ENCODE results near the gene IFT81.

DNA sequence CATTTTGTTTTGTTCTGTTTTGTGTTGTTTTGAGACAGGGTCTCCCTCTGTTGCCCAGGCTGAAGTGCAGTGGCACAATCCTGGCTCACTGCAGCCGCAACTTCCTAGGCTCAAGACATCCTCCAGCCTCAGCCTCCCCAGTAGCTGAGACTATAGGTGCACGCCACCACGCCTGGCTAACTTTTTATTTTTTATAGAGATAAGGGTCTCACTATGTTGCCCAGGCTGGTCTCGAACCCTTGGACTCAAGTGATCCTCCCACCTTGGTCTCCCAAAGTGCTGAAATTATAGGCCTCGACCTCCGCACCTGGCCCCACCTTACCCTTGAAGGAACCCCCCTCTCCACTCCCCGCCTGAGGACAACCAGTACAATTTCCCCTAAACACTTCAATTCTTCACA, 7.5 kb upstream of the IFT81 start:
- TF ChIP-seq POLR2A (IDR thresholded peaks at IDR 0.05), result no peak
- TF ChIP-seq, protein P1, sequence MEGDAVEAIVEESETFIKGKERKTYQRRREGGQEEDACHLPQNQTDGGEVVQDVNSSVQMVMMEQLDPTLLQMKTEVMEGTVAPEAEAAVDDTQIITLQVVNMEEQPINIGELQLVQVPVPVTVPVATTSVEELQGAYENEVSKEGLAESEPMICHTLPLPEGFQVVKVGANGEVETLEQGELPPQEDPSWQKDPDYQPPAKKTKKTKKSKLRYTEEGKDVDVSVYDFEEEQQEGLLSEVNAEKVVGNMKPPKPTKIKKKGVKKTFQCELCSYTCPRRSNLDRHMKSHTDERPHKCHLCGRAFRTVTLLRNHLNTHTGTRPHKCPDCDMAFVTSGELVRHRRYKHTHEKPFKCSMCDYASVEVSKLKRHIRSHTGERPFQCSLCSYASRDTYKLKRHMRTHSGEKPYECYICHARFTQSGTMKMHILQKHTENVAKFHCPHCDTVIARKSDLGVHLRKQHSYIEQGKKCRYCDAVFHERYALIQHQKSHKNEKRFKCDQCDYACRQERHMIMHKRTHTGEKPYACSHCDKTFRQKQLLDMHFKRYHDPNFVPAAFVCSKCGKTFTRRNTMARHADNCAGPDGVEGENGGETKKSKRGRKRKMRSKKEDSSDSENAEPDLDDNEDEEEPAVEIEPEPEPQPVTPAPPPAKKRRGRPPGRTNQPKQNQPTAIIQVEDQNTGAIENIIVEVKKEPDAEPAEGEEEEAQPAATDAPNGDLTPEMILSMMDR (IDR thresholded peaks at IDR 0.05), result no peak

Data from uterus (tissue), 2 donors.